H1 (cell line): ENCODE measurements around the gene DTX4.

ENCODE experiments used
- POLR2A ChIP-seq, 2 experiments: IDR thresholded peaks; 1 replicate in 1 of 2; 2 replicates in 1 of 2; pipeline ENCODE4 v1.6.1; 2011; ENCODE audit warnings: low read depth in 2 of 2, low read length in 2 of 2, mild to moderate bottlenecking in 2 of 2; ENCODE audit errors: control extremely low read depth in 1 of 2
- SP2 ChIP-seq: IDR thresholded peaks from 2 replicates; pipeline ENCODE4 v1.6.1; 2012; ENCODE audit warnings: mild to moderate bottlenecking, low read length, inconsistent platforms
- TAF1 ChIP-seq: IDR thresholded peaks from 2 replicates; pipeline ENCODE4 v1.6.1; 2011; ENCODE audit warnings: mild to moderate bottlenecking, low read depth, low read length
- TF ChIP-seq, protein P1 (sequence below), 3 experiments: IDR thresholded peaks; 1 replicate in 2 of 3; 2 replicates in 1 of 3; pipeline versions ENCODE4 v1.5.1 to v1.6.1; 2011; ENCODE audit warnings: low read length in 3 of 3, mild to moderate bottlenecking in 3 of 3, inconsistent platforms in 2 of 3, low read depth in 1 of 3, moderate library complexity in 1 of 3; ENCODE audit not compliant: insufficient read depth in 1 of 3; ENCODE audit errors: control extremely low read depth in 1 of 3

- TF ChIP-seq, protein P1, sequence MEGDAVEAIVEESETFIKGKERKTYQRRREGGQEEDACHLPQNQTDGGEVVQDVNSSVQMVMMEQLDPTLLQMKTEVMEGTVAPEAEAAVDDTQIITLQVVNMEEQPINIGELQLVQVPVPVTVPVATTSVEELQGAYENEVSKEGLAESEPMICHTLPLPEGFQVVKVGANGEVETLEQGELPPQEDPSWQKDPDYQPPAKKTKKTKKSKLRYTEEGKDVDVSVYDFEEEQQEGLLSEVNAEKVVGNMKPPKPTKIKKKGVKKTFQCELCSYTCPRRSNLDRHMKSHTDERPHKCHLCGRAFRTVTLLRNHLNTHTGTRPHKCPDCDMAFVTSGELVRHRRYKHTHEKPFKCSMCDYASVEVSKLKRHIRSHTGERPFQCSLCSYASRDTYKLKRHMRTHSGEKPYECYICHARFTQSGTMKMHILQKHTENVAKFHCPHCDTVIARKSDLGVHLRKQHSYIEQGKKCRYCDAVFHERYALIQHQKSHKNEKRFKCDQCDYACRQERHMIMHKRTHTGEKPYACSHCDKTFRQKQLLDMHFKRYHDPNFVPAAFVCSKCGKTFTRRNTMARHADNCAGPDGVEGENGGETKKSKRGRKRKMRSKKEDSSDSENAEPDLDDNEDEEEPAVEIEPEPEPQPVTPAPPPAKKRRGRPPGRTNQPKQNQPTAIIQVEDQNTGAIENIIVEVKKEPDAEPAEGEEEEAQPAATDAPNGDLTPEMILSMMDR (IDR thresholded peaks at IDR 0.05; ENCODE audit: control extremely low read depth in 1 of 3, insufficient read depth in 1 of 3, low read depth in 1 of 3, low read length in 3 of 3), result no peak
- TF ChIP-seq POLR2A (IDR thresholded peaks at IDR 0.05; ENCODE audit: control extremely low read depth in 1 of 2, low read depth in 2 of 2, low read length in 2 of 2), result no peak
- no peak for TF ChIP-seq SP2
- TF ChIP-seq TAF1, result no peak
Observed at GRCh38 chr11:59223177-59223576, 51.2 kb downstream of the DTX4 start.
